Astrocyte (in vitro differentiated cells and primary cell): ENCODE measurements around the gene UPB1. TPM values are rescaled to one million over a fixed set of nuclear protein-coding genes. Genes with fewer than 3 reads are reported as not detected.

Experiments
- DNase-seq: peaks from one replicate; pipeline ENCODE4 v3.0.0-alpha.2; 2010; ENCODE audit warnings: low read depth
- FAIRE-seq: peaks from 2 replicates; lab custom pipeline; 2011; peaks lifted over from hg19 to GRCh38; lab: Jason Lieb, UNC
- H2AFZ ChIP-seq: 2 replicates; pipeline ENCODE4 v1.6.0; 2012; ENCODE audit warnings: low read depth, low read length, inconsistent platforms
- H3K27ac ChIP-seq: 2 replicates; pipeline ENCODE4 v1.5.1; 2011; ENCODE audit warnings: low read depth, low read length, inconsistent platforms
- H3K27me3 ChIP-seq: 2 replicates; pipeline ENCODE4 v1.6.0; 2011; ENCODE audit warnings: low read length, inconsistent platforms; ENCODE audit not compliant: insufficient read depth
- H3K36me3 ChIP-seq: 2 replicates; pipeline ENCODE4 v1.5.1; 2011; ENCODE audit warnings: low read length, inconsistent platforms; ENCODE audit not compliant: insufficient read depth
- H3K4me1 ChIP-seq: 2 replicates; pipeline ENCODE4 v1.5.1; 2011; ENCODE audit warnings: low read length, inconsistent platforms; ENCODE audit not compliant: insufficient read depth
- H3K4me2 ChIP-seq: 2 replicates; pipeline ENCODE4 v1.6.0; 2012; ENCODE audit warnings: low read length, inconsistent platforms
- H3K4me3 ChIP-seq: 2 replicates; pipeline ENCODE4 v1.5.1; 2011; ENCODE audit warnings: low read depth, mild to moderate bottlenecking, low read length, inconsistent platforms; ENCODE audit not compliant: insufficient read depth
- H3K79me2 ChIP-seq: 2 replicates; pipeline ENCODE4 v1.6.0; 2012; ENCODE audit warnings: mild to moderate bottlenecking, low read length, inconsistent platforms; ENCODE audit not compliant: insufficient read depth
- H3K9ac ChIP-seq: 2 replicates; pipeline ENCODE4 v1.6.0; 2012; ENCODE audit warnings: mild to moderate bottlenecking, low read length, inconsistent platforms
- H3K9me3 ChIP-seq: 2 replicates; pipeline ENCODE4 v1.5.1; 2012; ENCODE audit warnings: low read depth, mild to moderate bottlenecking, low read length, inconsistent platforms; ENCODE audit not compliant: insufficient read depth
- H4K20me1 ChIP-seq: 2 replicates; pipeline ENCODE4 v1.6.0; 2012; ENCODE audit warnings: low read length, inconsistent platforms; ENCODE audit not compliant: insufficient read depth
- H3K27ac Mint-ChIP-seq: one replicate; pipeline ENCODE4 v1.8.0; 2021; ENCODE audit warnings: mild to moderate bottlenecking, mixed read lengths; ENCODE audit not compliant: unreplicated experiment
- H3K27me3 Mint-ChIP-seq: one replicate; pipeline ENCODE4 v1.8.0; 2021; ENCODE audit warnings: low read depth, mixed read lengths; ENCODE audit not compliant: unreplicated experiment
- H3K36me3 Mint-ChIP-seq: one replicate; pipeline ENCODE4 v1.8.0; 2021; ENCODE audit warnings: low read depth, mixed read lengths; ENCODE audit not compliant: unreplicated experiment
- H3K4me1 Mint-ChIP-seq: one replicate; pipeline ENCODE4 v1.8.0; 2021; ENCODE audit warnings: low read depth, mixed read lengths; ENCODE audit not compliant: unreplicated experiment
- H3K4me3 Mint-ChIP-seq: one replicate; pipeline ENCODE4 v1.8.0; 2021; ENCODE audit warnings: mild to moderate bottlenecking, moderate library complexity, mixed read lengths; ENCODE audit not compliant: unreplicated experiment
- H3K9me3 Mint-ChIP-seq: one replicate; pipeline ENCODE4 v1.8.0; 2021; ENCODE audit warnings: mild to moderate bottlenecking, mixed read lengths; ENCODE audit not compliant: unreplicated experiment
- CTCF ChIP-seq: IDR thresholded peaks from 2 replicates; pipeline ENCODE4 v1.5.1; 2011; ENCODE audit warnings: low read depth, mild to moderate bottlenecking, inconsistent platforms, low read length, moderate library complexity; ENCODE audit not compliant: insufficient read depth
- EZH2 ChIP-seq: IDR thresholded peaks from 2 replicates; pipeline ENCODE4 v1.6.1; 2012; ENCODE audit warnings: mild to moderate bottlenecking, low read length, inconsistent platforms; ENCODE audit not compliant: insufficient read depth
- total RNA-seq: library from RNA; stranded (reverse); gene quantifications from 2 replicates; pipeline ENCODE4 v1.2.1, GENCODE V29; 2021

UPB1 gene
- total RNA-seq, 1 donor from 2014 or later = 0.30 TPM

DNA sequence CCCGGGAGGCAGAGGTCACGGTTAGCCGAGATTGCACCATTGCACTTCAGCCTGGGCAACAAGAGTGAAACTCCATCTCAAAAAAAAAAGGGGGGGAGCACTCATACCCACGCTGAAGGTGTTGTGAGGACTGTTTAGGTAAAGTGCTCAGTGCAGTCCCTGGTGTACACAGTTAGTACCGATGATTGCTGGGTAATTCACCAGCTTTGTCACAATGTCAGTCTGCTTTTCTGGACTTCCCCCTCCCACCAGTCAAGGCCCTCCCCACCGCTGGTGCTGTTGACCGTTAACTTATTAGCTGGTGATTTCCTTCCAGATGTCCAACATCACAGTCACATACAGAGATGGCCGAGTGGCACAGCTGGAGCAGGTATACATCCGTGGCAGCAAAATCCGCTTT, 72.5 kb downstream of the UPB1 start:
- Mint-ChIP-seq H3K27ac (no peak overlapping the region), H3K36me3 (peaks cover 11% of the 10 kb centered on the region), H3K9me3 (no peaks in the 10 kb centered on the region), H3K4me3 (no peak overlapping the region), H3K27me3 (no peaks in the 10 kb centered on the region), H3K4me1 (peaks cover 4% of the 10 kb centered on the region)
- no peaks in the 10 kb centered on the region for H3K4me1 ChIP-seq
- no peak overlapping the region for H3K9ac ChIP-seq
- no peaks in the 10 kb centered on the region for H3K27me3 ChIP-seq
- H3K79me2 ChIP-seq = peaks cover 68% of the 10 kb centered on the region
- DNase-seq (no peak), FAIRE-seq (no peak)
- peaks cover 75% of the 10 kb centered on the region for H4K20me1 ChIP-seq
- peaks cover 25% of the 10 kb centered on the region for H3K36me3 ChIP-seq
- H3K9me3 ChIP-seq = no peaks in the 10 kb centered on the region
- H3K4me2 ChIP-seq = no peak overlapping the region
- H3K27ac ChIP-seq = no peak overlapping the region
- no peak for TF ChIP-seq CTCF
- no peak for TF ChIP-seq EZH2
- no peak overlapping the region for H3K4me3 ChIP-seq
- no peak overlapping the region for H2AFZ ChIP-seq

- H3K27me3 Mint-ChIP-seq = no peaks in the 10 kb centered on the region
- TF ChIP-seq CTCF = no peak
- TF ChIP-seq EZH2 = no peak
These were observed 76.1 kb downstream of the UPB1 start for GRCh38 chr22:24571266-24571665.

GRCh38 chr22:24576778-24577177, 81.6 kb downstream of the UPB1 start:
- Histone ChIP-seq H3K9me3 (no peaks in the 10 kb centered on the region), H3K27ac (no peak overlapping the region), H3K79me2 (no peaks in the 10 kb centered on the region), H3K4me3 (no peak overlapping the region), H3K36me3 (peaks cover 6% of the 10 kb centered on the region), H4K20me1 (peaks cover 7% of the 10 kb centered on the region), H2AFZ (no peak overlapping the region), H3K4me1 (no peaks in the 10 kb centered on the region), H3K4me2 (no peak overlapping the region), H3K27me3 (no peaks in the 10 kb centered on the region), H3K9ac (no peak overlapping the region)
- TF ChIP-seq CTCF (no peak), EZH2 (no peak)
- FAIRE-seq (no peak), DNase-seq (no peak)
- no peaks in the 10 kb centered on the region for H3K9me3 Mint-ChIP-seq
- peaks cover 2% of the 10 kb centered on the region for H3K4me1 Mint-ChIP-seq
- H3K27ac Mint-ChIP-seq = no peak overlapping the region
- H3K27me3 Mint-ChIP-seq = no peaks in the 10 kb centered on the region
- no peak overlapping the region for H3K4me3 Mint-ChIP-seq
- peaks cover 25% of the 10 kb centered on the region for H3K36me3 Mint-ChIP-seq

More at GRCh38 chr22:24571266-24571665, 76.1 kb downstream of the UPB1 start:
- H3K9me3 ChIP-seq = no peaks in the 10 kb centered on the region
- no peaks in the 10 kb centered on the region for H3K9me3 Mint-ChIP-seq
- H3K27ac Mint-ChIP-seq = no peak overlapping the region
- DNase-seq (no peak), FAIRE-seq (no peak)
- no peak overlapping the region for H3K4me3 Mint-ChIP-seq
- no peak overlapping the region for H2AFZ ChIP-seq
- H3K36me3 ChIP-seq = peaks cover 22% of the 10 kb centered on the region
- no peak overlapping the region for H3K27ac ChIP-seq
- no peak overlapping the region for H3K4me3 ChIP-seq
- no peaks in the 10 kb centered on the region for H3K27me3 ChIP-seq
- H4K20me1 ChIP-seq = peaks cover 43% of the 10 kb centered on the region
- no peak overlapping the region for H3K4me2 ChIP-seq
- no peak overlapping the region for H3K9ac ChIP-seq
- peaks cover 32% of the 10 kb centered on the region for H3K79me2 ChIP-seq
- no peaks in the 10 kb centered on the region for H3K4me1 ChIP-seq
- H3K4me1 Mint-ChIP-seq = no peaks in the 10 kb centered on the region
- H3K36me3 Mint-ChIP-seq = peaks cover 19% of the 10 kb centered on the region
